Measurements from ENCODE around the gene SIL1. TPM values are rescaled to one million over a fixed set of nuclear protein-coding genes. Genes with fewer than 3 reads are reported as not detected.

SIL1 gene
- total and polyA plus RNA-seq, 2 donors (not counting 3 experiments of a cell fraction or from before 2014, with no cell fraction given) = 47.6 to 67.2 TPM

DNA sequence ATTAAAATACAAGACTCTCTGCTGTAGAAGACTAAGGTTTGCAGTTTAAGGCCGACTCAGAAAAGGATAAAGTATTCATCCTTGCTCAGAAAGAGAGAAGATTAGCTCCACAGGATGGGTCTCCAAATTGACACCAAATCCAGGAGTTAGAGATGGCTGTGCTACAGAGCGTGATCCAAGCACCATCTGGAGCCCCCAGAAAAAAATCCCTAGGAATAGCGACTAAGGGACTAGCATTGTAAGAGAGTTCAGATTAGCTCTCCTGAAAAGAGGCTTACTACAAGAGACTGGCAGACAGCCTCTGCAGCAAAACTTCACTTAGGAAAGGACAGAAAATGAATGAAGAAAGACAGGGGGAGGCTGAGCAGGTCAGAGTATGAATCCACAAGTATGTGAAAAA is 3.7 kb downstream of the SIL1 start:
- POLR2A ChIA-PET = no interaction called here
- intact Hi-C loops (cut with micrococcal nuclease) (loop anchor here (10.0 kb wide), 1 partner anchor 210 kb away; the partner anchor contains the start of gene SPATA24), dilution Hi-C loops (cut with MboI; ENCODE audit: extremely low pct_ligation_motif_present, low sequenced_read_pairs) (no loop called here)
- no TSS peak for BruUV-seq (replicated peaks)
- Histone ChIP-seq H3K4me2 (ENCODE audit: insufficient read depth, low read length) (no peak overlapping the region), H3K27ac (ENCODE audit: insufficient read depth, low read depth, low read length) (no peak overlapping the region), H4K20me1 (replicated peaks; ENCODE audit: control insufficient read depth, extremely low read depth, insufficient read depth, low read length) (no peaks in the 10 kb centered on the region), H3K36me3 (ENCODE audit: control insufficient read depth in 2 of 2, extremely low read depth in 1 of 2, insufficient read depth in 2 of 2, low read length in 2 of 2) (no peaks in the 10 kb centered on the region), H3K4me1 (ENCODE audit: control insufficient read depth, extremely low read depth, insufficient read depth, low read length) (peaks cover 10% of the 10 kb centered on the region), H3K79me2 (ENCODE audit: control insufficient read depth, insufficient read depth, low read length) (peaks cover 10% of the 10 kb centered on the region), H3K9me1 (replicated peaks; ENCODE audit: control insufficient read depth, extremely low read depth, insufficient read depth, low read length) (no peaks in the 10 kb centered on the region), H2AFZ (ENCODE audit: low read depth, low read length) (no peak overlapping the region), H3K9me3 (replicated peaks; ENCODE audit: control insufficient read depth, insufficient read depth, low read length) (no peaks in the 10 kb centered on the region), H3K9ac (replicated peaks; ENCODE audit: extremely low read depth, insufficient read depth, low read length) (no peak overlapping the region), H3K27me3 (ENCODE audit: control insufficient read depth in 2 of 2, insufficient read depth in 2 of 2, low read length in 2 of 2) (no peaks in the 10 kb centered on the region), H3K4me3 (replicated peaks in 1 of 3; ENCODE audit: insufficient read depth in 1 of 3, low read depth in 1 of 3, low read length in 3 of 3) (no peak overlapping the region)
- CTCF ChIA-PET = interaction anchor here (2.1 kb wide), 1 partner anchor 8 kb away, joined by 8 read pairs; no protein-coding TSS in a partner anchor
- FAIRE-seq (no peak), DNase-seq (ENCODE audit: low read depth, low spot score) (no peak)
- TF ChIP-seq JUN (IDR thresholded peaks at IDR 0.05; ENCODE audit: borderline replicate concordance, insufficient read depth, insufficient read length, low read depth) (no peak), MYC (IDR thresholded peaks at IDR 0.05; ENCODE audit: low read depth, low read length) (no peak), POLR2A (IDR thresholded peaks at IDR 0.05; ENCODE audit: low read depth, low read length) (no peak), EZH2 (IDR thresholded peaks at IDR 0.05; ENCODE audit: borderline replicate concordance, low read depth, low read length, severe bottlenecking) (no peak), GATA2 (IDR thresholded peaks at IDR 0.05; ENCODE audit: insufficient read depth, insufficient read length, low read depth, low read length) (no peak), FOS (IDR thresholded peaks at IDR 0.05; ENCODE audit: borderline replicate concordance, insufficient read depth, low read length) (no peak), POLR2AphosphoS5 (IDR thresholded peaks at IDR 0.05; ENCODE audit: insufficient read depth, low read depth, low read length) (no peak)
- TF ChIP-seq, protein P1, sequence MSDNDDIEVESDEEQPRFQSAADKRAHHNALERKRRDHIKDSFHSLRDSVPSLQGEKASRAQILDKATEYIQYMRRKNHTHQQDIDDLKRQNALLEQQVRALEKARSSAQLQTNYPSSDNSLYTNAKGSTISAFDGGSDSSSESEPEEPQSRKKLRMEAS (IDR thresholded peaks at IDR 0.05; ENCODE audit: insufficient read depth, insufficient read length) = no peak
- TF ChIP-seq, protein P2, sequence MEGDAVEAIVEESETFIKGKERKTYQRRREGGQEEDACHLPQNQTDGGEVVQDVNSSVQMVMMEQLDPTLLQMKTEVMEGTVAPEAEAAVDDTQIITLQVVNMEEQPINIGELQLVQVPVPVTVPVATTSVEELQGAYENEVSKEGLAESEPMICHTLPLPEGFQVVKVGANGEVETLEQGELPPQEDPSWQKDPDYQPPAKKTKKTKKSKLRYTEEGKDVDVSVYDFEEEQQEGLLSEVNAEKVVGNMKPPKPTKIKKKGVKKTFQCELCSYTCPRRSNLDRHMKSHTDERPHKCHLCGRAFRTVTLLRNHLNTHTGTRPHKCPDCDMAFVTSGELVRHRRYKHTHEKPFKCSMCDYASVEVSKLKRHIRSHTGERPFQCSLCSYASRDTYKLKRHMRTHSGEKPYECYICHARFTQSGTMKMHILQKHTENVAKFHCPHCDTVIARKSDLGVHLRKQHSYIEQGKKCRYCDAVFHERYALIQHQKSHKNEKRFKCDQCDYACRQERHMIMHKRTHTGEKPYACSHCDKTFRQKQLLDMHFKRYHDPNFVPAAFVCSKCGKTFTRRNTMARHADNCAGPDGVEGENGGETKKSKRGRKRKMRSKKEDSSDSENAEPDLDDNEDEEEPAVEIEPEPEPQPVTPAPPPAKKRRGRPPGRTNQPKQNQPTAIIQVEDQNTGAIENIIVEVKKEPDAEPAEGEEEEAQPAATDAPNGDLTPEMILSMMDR (IDR thresholded peaks at IDR 0.05; ENCODE audit: extremely low read depth in 1 of 2, insufficient read depth in 1 of 2, low read depth in 1 of 2, low read length in 2 of 2) = no peak
